Sigmoid colon (tissue), 4 donors: ENCODE data around the gene SLC9A8.

Experiments used
- CTCF ChIP-seq, 4 experiments: fragments of 450-650 bp in 3 of 4; fragments of 200-600 bp in 1 of 4; IDR thresholded peaks; one replicate each; pipeline ENCODE4 v1.5.1; 2016 to 2019; ENCODE audit warnings: antibody characterized with exemption in 4 of 4, mild to moderate bottlenecking in 3 of 4, moderate library complexity in 2 of 4
- EP300 ChIP-seq, 4 donors: sonication (generic); formaldehyde crosslinking; IDR thresholded peaks; one replicate each; pipeline ENCODE4 v1.6.1; 2017; ENCODE audit warnings: antibody characterized with exemption in 4 of 4
- POLR2A ChIP-seq, 2 donors: fragments of 450-650 bp; IDR thresholded peaks; one replicate each; pipeline ENCODE4 v1.6.1; 2016; ENCODE audit warnings: antibody characterized with exemption in 2 of 2, mild to moderate bottlenecking in 2 of 2, moderate library complexity in 2 of 2
- POLR2AphosphoS5 ChIP-seq, 4 donors: sonication (generic); formaldehyde crosslinking; IDR thresholded peaks; one replicate each; pipeline ENCODE4 v1.6.1; 2017; ENCODE audit warnings: antibody characterized with exemption in 4 of 4

- TF ChIP-seq POLR2A (IDR thresholded peaks at IDR 0.05) = no peak
- no peak for TF ChIP-seq CTCF (IDR thresholded peaks at IDR 0.05)
- TF ChIP-seq EP300 (IDR thresholded peaks at IDR 0.05) = no peak
- no peak for TF ChIP-seq POLR2AphosphoS5 (IDR thresholded peaks at IDR 0.05)
Observed at GRCh38 chr20:49866051-49866450, 53.4 kb downstream of the SLC9A8 start.
